ENCODE results near the gene HERC4.

The HERC4 gene

DNA sequence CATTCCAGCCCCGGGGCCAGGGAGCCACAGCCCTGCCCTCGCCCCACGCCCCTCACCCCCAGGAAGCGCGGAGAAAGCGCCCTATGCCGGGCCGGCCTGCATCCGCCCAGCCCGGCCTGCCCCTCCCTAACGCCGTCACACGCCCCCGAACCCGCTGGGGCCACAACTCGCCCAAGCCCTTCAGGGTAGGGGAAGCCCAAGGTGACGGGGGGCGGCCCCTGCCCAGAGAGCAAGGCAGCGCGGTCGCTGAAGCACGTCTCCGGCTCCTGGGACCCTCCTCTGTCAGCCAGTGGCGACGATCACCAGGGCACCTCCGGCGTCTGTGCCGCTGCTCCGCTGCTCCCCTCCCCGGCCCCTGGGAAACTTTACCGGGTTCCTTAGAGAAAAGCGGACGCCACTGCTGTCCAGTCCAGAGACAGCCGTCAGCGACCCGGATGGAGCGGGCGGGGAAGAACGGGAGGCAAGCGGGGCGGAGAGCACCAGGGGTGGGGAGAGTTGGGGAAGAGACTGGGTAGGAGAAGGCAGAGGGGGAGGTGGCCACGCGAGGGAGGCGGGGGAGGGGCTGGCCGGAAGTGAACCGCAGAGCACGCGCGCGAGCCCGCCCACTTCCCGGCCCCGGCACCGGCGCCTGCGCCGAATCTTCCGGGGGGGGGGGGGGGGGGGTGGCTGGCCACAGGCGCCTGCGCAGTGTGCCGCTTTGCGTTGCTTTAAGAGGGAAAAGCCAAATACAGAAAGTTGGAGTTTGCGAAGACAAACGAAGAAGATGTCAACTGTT, at the start of gene HERC4:
Gene HERC4 (minus strand): TSS at position 509 of the 775 bp plus-strand sequence. CDS start 2,175 bp downstream, outside the sequence.
- DNase-seq: peak; percentile 83

DNA sequence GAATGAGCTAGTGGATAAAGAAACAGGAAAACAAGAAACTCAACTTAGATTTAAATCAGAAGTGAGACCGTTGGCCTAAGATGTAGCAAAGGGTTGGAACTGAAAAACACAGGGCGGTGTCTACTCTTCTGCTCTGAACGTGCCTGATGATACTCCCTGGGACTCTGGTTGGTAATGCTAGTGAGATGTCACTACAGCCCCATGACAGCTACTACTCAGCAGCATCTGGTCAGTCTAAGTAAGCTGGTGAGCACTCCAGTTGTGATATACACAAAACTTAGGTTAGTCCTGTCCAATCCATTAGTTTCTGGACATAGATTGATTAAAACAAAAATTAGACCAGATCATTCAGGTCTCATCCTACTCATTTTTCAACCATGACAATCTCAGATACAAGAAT, 49.6 kb upstream of the HERC4 start:
- no peak for DNase-seq

DNA sequence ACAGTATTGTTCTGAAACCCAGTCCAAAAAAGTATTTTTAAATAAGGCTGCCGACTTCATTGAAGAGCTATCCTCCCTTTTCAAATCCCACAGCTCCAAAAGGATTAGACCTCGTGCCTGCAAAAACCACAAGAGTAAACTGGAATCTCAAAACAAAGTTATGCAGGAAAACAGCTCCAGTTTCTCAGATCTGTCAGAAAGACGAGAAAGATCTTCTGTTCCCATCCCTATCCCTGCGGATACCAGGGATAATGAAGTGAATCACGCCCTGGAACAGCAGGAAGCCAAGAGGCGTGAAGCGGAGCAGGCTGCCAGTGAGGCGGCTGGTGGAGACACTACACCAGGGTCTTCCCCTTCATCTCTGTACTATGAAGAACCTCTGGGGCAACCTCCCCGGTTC, 46.8 kb upstream of the HERC4 start:
- no peak for DNase-seq

GRCh38 chr10:68121020-68121743, 46.1 kb upstream of the HERC4 start:
- no peak for DNase-seq

GRCh38 chr10:68118657-68119056, 43.6 kb upstream of the HERC4 start:
- DNase-seq: no peak

- no peak for DNase-seq
These were observed 37.8 kb upstream of the HERC4 start for GRCh38 chr10:68112837-68113236.

- DNase-seq: no peak
These were observed 36.5 kb upstream of the HERC4 start for GRCh38 chr10:68111584-68111983.

- no peak for DNase-seq
These were observed 34.9 kb upstream of the HERC4 start for GRCh38 chr10:68110027-68110426.

DNA sequence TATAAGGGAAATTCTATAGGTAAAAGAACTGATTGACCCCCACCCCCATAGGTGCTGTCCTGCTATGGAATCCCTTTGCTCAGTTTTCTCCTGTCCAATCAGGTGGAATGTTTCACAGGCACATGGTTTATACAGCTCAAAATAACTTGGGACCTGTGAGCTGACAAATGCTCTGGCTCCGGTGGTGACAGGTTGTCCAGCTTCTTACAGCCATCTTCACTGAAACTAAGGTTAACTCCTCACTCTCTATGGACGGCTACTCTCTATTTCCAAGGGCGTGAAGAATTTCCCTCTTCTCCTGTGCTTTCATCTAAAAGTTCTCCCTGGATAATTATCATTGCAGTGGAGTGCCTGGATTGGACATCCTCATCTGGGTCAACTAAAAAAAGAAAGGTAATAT, 34.2 kb upstream of the HERC4 start, which contains the start of gene MYPN:
Gene MYPN (plus strand): TSS at position 158 of the 400 bp plus-strand sequence. CDS start 11,951 bp downstream, outside the sequence.
- DNase-seq: no peak

DNA sequence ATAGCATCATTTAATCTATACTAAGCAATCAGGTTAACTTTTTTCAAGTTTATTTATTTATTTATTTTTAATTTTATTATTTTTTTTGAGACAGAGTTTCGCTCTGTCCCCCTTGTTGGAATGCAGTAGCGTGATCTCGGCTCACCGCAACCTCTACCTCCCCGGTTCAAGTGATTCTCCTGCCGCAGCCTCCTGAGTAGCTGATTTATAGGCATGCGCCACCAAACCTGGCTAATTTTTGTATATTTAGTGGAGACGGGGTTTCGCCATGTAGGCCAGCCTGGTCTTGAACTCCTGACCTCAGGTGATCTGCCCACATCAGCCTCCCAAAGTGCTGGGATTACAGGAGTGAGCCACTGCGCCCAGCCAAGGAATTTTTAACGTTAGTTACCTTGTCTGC, 33.6 kb upstream of the HERC4 start:
- DNase-seq: no peak

DNA sequence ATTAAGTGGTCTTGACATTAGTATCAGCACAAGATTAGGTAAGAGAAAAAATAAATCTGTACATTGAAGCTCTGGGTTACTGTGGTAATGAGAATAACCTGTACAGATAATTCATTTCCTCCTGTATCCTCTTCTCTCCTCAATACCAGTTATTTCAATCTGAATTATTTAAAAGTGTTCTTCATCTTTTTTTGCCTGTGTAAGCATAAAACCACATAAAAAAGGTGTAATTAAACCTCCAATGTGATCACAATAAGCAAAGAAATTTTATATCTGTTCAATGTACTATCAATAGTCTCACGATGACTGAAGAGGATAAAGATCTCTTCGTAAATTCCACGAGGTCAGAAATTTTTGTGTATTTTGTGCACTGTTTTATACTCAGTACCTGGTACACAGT, 33.0 kb upstream of the HERC4 start:
- no peak for DNase-seq

- no peak for DNase-seq
These were observed 32.6 kb upstream of the HERC4 start for GRCh38 chr10:68107651-68108050.

- peak; percentile 70 for DNase-seq
These were observed 31.6 kb upstream of the HERC4 start for GRCh38 chr10:68106656-68107055.

DNA sequence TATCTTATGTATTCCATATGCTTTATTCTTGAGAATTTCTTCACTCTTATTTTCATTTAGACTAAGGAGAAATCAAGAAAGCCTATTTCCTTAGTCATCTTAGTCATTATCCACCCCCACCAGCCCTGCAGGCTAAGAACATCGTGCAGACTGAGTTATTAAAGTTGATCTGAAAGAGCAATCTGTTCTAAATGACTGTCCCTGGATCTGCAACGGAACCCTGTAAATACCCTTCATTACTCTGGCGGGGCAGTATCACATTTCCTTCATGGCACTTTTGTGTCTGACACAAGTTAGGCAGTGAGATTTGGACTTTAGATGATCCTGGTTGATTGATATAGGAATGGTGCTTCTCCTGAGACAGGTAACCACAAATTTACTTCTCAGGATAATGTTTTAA, 30.7 kb upstream of the HERC4 start:
- DNase-seq: no peak

DNA sequence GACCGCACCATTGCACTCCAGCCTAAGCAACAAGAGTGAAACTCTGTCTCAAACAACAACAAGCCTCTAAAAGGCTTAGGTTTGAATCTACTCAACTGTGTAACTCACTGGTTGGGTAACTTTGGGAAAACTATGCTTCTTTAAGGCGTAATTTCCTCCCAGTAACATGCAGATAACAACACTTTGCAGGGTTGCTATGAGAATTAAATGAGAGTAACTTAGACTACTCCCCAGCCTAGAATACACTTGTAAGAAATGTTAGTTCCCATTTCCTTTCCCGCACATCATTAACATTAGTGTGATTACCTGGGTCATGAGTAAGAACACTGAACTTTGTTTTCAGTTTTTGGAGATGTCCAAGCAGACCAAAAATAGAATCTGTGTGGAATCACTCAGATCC, 28.8 kb upstream of the HERC4 start:
- peak; percentile 28 for DNase-seq

- no peak for DNase-seq
These were observed 28.3 kb upstream of the HERC4 start for GRCh38 chr10:68103261-68103878.

GRCh38 chr10:68101066-68101465, 26.0 kb upstream of the HERC4 start:
- no peak for DNase-seq

GRCh38 chr10:68099736-68100135, 24.7 kb upstream of the HERC4 start:
- no peak for DNase-seq

GRCh38 chr10:68096913-68097516, 21.9 kb upstream of the HERC4 start:
- DNase-seq: peak; percentile 73

- peak; percentile 34 for DNase-seq
These were observed 20.1 kb upstream of the HERC4 start for GRCh38 chr10:68095153-68095552.

- DNase-seq: no peak
These were observed 17.4 kb upstream of the HERC4 start for GRCh38 chr10:68092512-68092911.

DNA sequence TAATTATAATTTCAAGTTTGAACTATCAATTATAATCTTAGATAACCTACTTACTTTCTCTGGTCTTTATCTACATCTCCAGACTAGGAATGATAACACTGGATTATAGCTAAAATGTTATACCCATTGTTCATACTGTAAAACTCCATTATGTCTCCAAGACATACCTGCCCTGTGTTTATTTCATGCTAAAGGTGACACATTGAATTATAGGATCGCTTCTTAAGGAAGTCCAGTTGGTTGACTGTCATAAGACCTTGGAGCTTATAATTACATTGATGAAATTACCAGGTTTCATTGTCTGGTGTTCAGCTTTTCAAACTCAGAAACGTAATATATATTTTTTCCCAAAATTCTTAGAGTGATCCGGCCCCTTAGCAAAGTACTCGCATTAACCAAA, 15.5 kb upstream of the HERC4 start:
- no peak for DNase-seq

DNA sequence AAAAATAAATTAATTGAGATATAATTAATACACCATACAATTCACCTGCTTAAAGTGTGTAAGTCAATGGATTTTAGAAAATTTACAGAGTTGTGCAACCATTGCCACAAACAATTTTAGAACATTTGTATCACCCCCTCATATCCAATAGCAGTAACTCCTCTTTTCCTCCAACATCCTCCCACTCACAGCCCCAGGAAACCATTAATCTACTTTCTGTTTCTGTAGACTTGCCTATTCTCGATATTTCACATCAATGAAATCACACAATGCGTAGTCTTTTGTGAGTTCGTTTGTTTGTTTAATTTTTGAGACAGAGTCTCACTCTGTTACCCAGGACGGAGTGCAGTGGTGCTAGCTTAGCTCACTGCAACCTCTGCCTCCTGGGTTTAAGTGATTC, 13.7 kb upstream of the HERC4 start:
- DNase-seq: no peak
